ENCODE measurements around the gene INPPL1.
A peak's percentile ranks its signal among the peaks of the same experiment; 100 is the strongest.

Gene INPPL1

GRCh38 chr11:72232260-72233055 is 7.9 kb downstream of the INPPL1 start:
- no peak for DNase-seq

- peak; percentile 26 for DNase-seq
Observed at GRCh38 chr11:72233056-72233772, 8.6 kb downstream of the INPPL1 start.

GRCh38 chr11:72233773-72234513 is 9.4 kb downstream of the INPPL1 start:
- peak; percentile 23 for DNase-seq

- DNase-seq: peak; percentile 17
Observed at GRCh38 chr11:72234514-72234830, 9.9 kb downstream of the INPPL1 start.

GRCh38 chr11:72234920-72235319 is 10.4 kb downstream of the INPPL1 start:
- DNase-seq: no peak

- no peak for DNase-seq
Observed at GRCh38 chr11:72235351-72236057, 10.9 kb downstream of the INPPL1 start.

- DNase-seq: no peak
Observed at GRCh38 chr11:72236083-72236697, 11.6 kb downstream of the INPPL1 start.

GRCh38 chr11:72236774-72237111 is 12.2 kb downstream of the INPPL1 start:
- DNase-seq: no peak

GRCh38 chr11:72237112-72237931 is 12.8 kb downstream of the INPPL1 start:
- no peak for DNase-seq

GRCh38 chr11:72238040-72238450 is 13.5 kb downstream of the INPPL1 start:
- DNase-seq: peak; percentile 56

GRCh38 chr11:72238492-72239312 is 14.1 kb downstream of the INPPL1 start:
- no peak for DNase-seq

- DNase-seq: no peak
Observed at GRCh38 chr11:72239313-72239848, 14.8 kb downstream of the INPPL1 start.

- no peak for DNase-seq
Observed at GRCh38 chr11:72239849-72240460, 15.4 kb downstream of the INPPL1 start.

GRCh38 chr11:72240461-72241290 is 16.1 kb downstream of the INPPL1 start:
- DNase-seq: no peak

GRCh38 chr11:72241291-72241781 is 16.8 kb downstream of the INPPL1 start:
- DNase-seq: no peak

- no peak for DNase-seq
Observed at GRCh38 chr11:72242141-72242540, 17.6 kb downstream of the INPPL1 start.

- DNase-seq: no peak
Observed at GRCh38 chr11:72243173-72244059, 18.8 kb downstream of the INPPL1 start.

- no peak for DNase-seq
Observed at GRCh38 chr11:72244060-72244360, 19.4 kb downstream of the INPPL1 start, which contains the start of gene PHOX2A. PHOX2A (minus strand) TSS chr11:72244176; CDS start chr11:72244004, 172 bp downstream.
